HG02884 (cell line): ENCODE data around the gene LMNA.
"Not testable (repeated sequence)": the region's sequence is repeated elsewhere in the genome, so short reads cannot be mapped to it uniquely, and the experiment has no call there.

ENCODE experiments used
- ATAC-seq: cut with Tn5 transposase; IDR thresholded peaks from one replicate; pipeline ENCODE4 v1.9.1; 2021; ENCODE audit warnings: mild to moderate bottlenecking, moderate library complexity; ENCODE audit not compliant: unreplicated experiment

Gene LMNA

GRCh38 chr1:156160000-156160742 is 45.7 kb downstream of the LMNA start:
- no peak for ATAC-seq

GRCh38 chr1:156160743-156161171 is 46.2 kb downstream of the LMNA start:
- no peak for ATAC-seq

- no peak for ATAC-seq
Measured at GRCh38 chr1:156162430-156163037, 48.0 kb downstream of the LMNA start.

- ATAC-seq, result no peak
Measured at GRCh38 chr1:156163712-156164111, 49.2 kb downstream of the LMNA start.

- ATAC-seq, result no peak
Measured at GRCh38 chr1:156164125-156164831, 49.8 kb downstream of the LMNA start.

GRCh38 chr1:156165083-156165482 is 50.6 kb downstream of the LMNA start:
- ATAC-seq, result no peak

GRCh38 chr1:156167536-156167935 is 53.0 kb downstream of the LMNA start:
- ATAC-seq, result no peak

GRCh38 chr1:156172696-156173470 is 58.4 kb downstream of the LMNA start:
- ATAC-seq, result no peak

- ATAC-seq, result no peak
Measured at GRCh38 chr1:156176610-156177210, 62.2 kb downstream of the LMNA start.

- no peak for ATAC-seq
Measured at GRCh38 chr1:156177919-156178654, 63.6 kb downstream of the LMNA start.

GRCh38 chr1:156180471-156180870 is 66.0 kb downstream of the LMNA start:
- no peak for ATAC-seq

GRCh38 chr1:156181391-156181924 is 66.9 kb downstream of the LMNA start:
- not testable (repeated sequence) for ATAC-seq

GRCh38 chr1:156182010-156182779 is 67.7 kb downstream of the LMNA start:
- not testable (repeated sequence) for ATAC-seq

GRCh38 chr1:156186347-156187177 is 72.1 kb downstream of the LMNA start:
- ATAC-seq, result not testable (repeated sequence)
